NCI-H1436 (cell line): ENCODE results near the gene MAP4K2.
"Not testable (repeated sequence)": the region's sequence is repeated elsewhere in the genome, so short reads cannot be mapped to it uniquely, and the experiment has no call there.

Source experiments
- DNase-seq: peaks from one replicate; lab custom pipeline; 2025; lab: John Stamatoyannopoulos, UW

MAP4K2 gene

DNA sequence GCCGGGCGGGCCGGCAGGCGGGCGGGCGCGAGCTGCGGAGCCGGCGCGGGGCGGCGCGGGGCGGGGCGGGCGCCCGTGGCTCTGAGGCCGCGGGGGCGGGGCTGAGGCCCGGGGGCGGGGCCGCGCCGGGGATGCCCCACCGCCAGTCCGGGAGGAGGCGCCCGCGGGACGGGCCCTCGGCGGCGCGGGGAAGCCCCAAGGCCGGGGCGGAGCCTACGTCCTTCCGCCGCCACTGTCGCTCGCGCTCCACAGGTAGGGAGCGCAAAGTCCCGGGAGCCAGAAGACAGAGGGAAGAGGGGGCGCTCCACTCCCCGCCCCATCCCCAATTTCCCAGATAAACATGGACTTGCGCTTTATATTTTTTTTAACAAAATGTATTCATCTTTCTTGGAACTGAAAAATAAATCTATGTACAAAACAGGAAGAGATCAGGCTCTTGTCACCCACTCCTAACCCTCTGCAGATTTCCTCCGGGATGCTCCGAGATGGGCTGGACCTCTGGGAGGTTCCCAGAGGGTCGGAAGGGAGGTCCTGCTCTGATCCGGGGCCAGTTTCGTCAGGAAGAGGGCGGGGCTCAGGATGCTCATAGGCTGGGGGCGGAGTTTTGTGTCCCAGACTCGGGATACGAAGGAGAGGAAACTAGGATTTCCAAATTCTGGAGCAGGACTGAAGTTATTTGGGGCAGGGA, at the start of gene MAP4K2:
TSS of gene MAP4K2 (minus strand) at position 57 of the 688 bp plus-strand sequence. CDS start 65 bp downstream, outside the sequence.
- peak; percentile 77 for DNase-seq

DNA sequence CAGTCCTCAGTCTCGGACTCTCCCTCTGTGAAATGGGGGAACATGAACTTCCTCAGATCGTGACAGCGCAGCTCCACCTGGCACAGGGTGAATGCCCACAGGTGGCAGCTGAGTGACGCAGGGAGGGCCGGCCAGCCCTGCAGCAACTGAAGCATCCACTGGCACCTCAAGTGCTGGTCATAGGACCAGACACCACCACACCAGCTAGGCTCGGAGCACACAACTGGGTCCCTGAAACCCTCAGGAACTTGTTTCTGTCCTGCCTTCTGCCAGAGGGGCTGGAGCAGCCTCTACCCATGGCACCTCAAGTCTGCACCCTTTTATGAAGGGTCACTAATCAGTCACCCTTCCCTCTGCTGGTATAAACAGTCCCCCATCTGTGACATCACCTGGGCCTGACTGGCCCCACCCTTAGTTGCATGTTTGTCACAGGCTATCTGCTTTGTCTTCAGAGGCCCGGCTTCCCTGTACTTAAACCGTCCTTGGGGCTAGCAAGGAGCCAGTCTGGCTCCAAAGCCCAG, 48.9 kb upstream of the MAP4K2 start:
- DNase-seq: no peak

- DNase-seq: no peak
Observed at GRCh38 chr11:64850979-64851567, 48.1 kb upstream of the MAP4K2 start.

DNA sequence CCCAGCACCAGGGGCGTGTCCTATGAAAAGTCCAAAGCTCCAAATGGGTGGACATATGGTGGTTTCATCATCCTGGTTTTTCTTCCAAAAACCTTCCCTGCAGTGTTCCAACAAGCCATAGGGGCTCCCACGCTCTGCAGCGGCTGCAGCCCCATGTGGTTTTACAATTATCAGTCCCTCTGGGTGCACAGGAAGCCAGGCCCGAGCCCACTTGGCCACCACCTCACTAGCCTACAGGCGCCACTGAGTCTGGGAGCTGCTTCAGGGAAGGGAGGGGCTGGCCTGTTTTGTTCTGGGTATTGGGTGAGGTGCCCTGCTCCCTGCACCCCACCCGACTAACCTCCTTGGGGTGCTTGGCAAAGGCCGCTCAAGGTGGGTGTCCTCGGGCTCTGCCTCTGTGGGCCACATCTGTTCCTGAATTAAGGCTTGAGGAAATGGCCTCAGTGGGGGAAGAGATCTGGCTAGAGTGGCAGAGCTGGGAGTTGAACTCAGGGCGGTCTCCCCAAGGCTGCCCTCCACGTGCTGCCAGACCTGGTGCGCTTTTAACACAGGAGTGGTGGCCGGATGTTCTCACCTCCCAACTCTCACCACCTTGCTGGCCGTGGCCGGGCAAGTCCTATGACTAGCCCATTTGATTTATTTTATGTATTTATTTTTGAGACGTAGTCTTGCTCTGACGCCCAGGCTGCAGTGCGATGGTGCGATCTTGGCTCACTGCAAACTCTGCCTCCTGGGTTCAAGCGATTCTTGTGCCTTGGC, 46.8 kb upstream of the MAP4K2 start:
- no peak for DNase-seq

GRCh38 chr11:64848826-64849597, 46.0 kb upstream of the MAP4K2 start:
- no peak for DNase-seq

DNA sequence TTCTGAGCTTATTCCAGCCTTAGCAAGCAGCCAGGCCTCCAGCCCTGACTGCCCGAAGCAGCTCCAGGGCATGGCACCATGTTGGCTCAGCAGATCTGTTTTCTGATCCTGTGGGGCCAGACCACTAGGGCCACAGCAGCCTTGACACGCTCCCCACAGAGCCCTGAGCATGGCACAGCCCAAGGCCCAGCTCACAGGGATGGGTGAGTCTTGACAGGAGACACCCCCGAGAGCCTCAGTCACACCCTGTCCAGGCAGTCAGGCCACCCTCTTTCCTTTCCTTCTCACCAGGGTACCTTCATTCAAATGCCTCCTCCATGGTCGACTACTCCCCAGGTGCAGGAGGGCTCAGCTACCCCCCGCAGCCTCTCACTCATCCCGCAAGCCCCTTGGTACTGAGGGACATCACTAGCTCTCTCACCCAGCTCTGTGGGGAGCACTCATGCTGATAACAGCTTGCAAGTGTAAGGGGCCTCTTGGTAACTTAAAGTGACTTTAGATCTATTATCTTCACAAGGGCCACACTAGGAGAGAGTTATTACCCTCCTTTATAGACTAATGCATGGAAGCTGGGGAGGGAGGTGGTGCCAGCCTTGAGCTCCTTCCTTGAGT, 45.3 kb upstream of the MAP4K2 start:
- no peak for DNase-seq

DNA sequence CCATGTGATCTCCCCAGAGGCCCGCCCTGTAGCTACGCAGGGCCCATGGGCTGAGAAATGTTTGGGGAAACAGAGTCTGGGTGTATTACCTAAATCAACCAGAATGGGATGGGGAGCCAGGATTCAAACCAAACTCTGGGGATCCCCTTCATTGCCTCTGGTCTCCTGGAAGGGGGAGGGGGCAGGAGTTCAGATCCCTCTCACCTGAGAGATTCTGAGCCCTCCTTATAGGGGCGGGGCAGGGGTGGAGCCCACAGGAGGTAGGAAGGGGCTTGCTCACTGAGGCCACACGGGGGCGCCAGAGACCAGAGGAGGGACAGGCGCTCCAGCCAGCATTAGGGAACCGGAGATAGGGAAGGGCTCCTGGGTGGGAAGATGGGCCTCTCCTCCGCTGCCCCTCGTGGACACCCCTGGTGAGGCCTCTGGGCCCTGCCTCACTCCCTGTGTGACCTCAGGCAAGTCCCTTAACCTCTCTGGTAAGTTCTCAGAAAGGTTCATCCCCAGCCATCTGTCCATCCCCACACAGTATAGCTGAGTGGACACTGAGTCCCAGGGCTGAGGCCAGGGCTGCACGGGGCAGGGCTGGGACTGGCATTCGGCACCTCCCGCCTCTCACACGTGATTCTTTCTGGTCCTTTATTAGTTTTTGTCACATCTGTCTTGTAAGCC, 44.1 kb upstream of the MAP4K2 start:
- DNase-seq: peak; percentile 94

DNA sequence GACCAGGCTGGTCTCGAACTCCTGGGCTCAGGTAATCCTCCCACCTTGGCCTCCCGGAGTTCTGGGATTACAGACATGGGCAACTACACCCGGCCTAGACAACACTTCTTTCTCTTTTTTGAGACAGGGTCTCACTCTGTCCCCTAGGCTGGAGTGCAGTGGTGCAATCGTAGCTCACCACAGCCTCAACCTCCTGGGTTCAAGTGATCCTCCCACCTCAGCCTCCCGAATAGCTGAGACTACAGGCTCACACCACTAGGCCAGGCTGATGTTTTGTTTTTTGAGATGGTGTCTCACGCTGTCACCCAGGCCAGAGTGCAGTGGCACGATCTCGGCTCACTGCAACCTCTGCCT, 42.7 kb upstream of the MAP4K2 start:
- DNase-seq: not testable (repeated sequence)

GRCh38 chr11:64845129-64845775, 42.2 kb upstream of the MAP4K2 start:
- DNase-seq: no peak

DNA sequence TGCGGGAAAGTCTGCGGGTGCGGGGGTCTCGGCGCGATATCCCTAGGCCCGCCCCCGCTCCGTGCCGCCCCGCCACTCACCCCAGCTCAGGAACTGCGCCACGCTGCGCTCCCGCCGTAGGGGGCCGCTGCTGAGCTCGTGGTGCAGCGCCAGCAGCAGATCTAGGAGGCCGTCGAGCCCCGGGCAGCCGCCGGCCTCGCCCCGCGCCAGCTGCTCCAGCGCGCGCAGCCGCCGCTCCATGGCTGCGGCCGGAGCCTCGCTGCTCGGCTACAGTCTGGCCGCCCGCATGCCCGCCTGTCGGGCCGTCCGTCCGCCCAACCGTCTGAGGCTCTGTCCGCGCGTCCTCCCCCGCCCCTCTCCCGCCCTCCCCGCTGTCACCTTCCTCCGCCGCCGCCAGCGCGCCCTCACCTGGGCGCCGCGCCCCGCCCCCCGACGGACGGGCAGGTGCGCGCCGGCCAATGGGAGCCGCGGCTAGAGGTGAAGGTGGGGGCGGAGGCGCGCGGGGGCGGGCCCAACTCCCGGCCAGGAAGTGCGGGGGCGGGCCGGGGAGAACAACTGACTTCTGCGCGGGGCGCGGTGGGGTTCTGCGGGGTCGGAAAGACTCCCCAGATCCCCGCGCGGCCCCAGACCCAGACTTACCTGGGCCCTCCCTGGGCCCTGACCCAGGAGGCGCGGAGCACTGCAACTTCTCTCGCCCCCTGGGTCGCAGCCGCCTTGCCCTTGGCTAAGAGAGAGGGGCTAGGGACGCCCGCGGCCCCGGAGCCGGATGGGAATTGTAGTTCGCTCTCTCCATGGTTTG, 41.5 kb upstream of the MAP4K2 start, which contains the start of gene CDC42BPG:
TSS of gene CDC42BPG (minus strand) at position 324 of the 799 bp plus-strand sequence. CDS start at position 240, 84 bp downstream.
- peak; percentile 82 for DNase-seq

GRCh38 chr11:64843686-64844329, 40.8 kb upstream of the MAP4K2 start:
- DNase-seq: no peak

DNA sequence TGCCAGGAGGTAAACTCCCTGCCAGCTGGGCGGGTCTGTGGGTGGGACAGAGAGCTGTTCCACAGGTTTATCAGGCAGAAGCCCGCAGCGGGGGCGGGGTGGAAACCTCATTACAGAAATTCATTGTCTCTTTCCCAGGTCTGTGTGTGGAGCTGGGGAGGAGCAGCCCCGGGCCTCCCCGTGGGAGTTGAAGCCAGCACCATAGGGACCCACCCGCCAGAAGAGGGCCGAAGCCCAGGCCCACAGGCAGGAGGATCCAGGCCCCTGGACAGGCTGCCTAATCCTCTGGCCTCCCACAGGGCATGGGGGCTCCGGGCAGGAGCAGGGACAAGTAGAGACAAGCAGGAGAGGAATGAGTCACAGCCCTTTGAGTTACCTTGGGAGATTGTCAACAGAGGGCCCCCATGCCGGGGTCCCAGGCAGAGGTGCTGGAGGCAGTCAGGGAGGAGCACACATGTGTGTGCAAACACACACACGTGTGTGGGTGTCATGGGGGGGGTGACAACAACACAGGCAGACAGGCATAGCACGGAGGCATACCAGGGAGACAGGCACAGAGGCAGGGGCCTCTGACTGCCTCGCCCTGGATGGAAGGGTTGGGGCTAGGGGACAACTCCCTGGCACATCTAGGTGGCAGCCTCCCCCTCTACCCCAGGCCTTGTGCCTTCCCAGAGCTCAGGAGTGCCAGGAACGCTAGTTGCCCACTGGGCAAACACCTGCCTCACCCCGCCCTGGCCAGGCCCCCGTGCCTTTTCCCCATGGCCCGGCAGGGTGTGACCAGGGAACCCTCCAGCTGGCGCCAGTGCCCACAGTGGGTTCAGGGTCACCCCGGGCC, 40.1 kb upstream of the MAP4K2 start:
- no peak for DNase-seq

DNA sequence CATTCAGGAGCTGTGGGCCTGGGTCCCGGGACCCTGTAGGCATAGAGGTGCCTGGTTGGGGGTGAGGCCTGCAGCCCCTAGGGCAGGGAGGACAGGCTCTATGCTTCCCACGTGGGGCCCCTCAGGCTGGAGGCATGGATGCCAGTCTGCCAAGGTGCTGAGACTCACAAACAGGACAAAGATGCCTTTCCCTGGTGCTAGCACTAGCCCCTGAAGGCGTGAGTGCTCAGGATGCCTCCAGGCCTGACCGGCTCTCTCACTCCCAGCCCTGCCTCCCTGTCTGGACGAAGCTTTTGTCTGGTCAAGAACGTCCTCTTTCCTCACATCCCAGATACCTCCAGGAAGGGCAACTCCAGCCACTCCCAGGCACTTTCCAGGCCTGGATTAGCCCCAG, 39.3 kb upstream of the MAP4K2 start:
- no peak for DNase-seq

DNA sequence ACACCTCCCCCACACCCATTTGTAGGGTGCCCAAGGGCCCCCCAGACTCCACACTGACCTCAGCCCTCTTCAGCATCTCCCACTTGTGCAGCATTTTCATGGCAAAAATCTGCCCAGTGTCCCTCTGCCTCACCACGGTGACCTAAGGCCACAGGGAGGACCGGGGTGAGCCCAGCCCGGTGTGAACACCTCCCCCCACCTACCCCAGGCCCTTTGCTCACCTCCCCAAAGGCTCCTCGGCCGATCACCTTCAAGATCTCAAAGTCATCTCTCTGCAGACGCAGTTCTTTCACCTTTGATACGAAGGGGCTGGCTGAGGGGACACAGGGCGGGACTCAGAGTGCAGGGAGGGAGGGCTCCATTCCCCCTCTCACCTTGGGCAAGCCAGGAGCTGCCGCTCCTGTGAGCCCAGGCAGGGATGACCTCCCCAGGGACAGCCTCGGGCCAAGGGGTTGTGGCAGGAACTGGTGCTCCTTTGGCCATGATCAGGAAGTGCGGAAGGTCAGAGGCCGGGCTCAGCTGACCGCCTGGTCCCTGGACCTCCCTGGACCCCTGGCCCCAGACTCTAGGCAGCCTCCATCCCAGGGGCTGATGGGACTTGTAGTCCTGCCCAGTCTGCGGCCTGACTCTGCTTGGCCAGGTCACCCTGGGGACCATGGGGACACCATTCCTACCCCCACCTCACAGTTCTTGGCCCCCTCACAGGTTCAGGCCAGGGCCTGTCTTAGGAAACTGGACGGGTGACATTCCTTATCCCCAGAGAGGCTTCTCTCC, 38.8 kb upstream of the MAP4K2 start:
- DNase-seq: no peak

DNA sequence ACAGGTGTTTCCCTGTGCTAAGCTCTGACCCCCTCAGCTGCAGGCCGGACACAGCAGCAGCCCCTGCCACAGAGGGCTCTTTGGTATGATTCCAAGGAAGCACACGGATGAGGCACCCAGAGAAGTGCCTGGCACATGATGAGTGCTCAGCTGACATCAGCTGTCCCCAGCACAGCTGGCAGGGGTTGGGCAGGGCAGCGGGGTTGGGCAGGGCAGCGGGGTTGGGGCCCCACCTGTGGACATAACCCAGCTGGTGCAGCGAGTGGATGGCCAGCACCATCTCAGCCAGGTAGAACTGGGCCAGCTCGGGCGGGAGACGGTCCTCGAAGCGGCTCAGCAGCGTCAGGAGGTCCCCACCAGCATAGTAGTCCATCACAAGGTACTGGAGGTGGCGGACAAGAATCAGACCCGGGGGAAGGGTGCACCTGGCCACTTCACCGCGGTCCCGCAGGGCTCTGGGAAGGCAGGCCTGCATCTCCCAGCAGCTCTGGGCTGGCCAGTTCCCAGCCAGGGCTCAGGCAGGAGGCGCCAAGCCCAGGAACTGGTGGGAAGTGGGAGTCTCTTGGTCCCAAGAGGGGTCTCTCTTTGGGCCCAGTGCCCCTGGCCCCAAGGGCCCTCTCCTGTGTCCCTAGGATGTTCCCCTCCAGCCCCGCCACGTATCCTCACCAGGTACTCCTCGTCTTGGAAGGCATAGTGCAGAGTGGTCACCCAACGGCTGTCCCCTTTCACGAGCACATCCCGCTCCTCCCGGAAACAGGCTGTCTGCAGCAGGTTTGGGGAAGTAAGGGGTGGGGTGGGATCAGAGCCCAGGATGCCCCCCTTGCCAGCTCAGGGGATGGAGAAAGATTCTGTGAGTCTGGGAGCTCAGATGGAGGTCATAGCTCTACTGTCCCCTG, 37.1 kb upstream of the MAP4K2 start:
- no peak for DNase-seq

GRCh38 chr11:64839335-64839734, 36.3 kb upstream of the MAP4K2 start:
- DNase-seq: no peak
